K562 treated with DMSO at 1 percent for 24 hours (cell line): ENCODE data around the gene PRKCZ. TPM values are rescaled to one million over a fixed set of nuclear protein-coding genes. Genes with fewer than 3 reads are reported as not detected.

Source experiments
- total RNA-seq: library from RNA; unstranded; fragments of 300-600 nt; gene quantifications from 2 replicates; pipeline ENCODE4 v1.2.3, GENCODE V29; 2022; ENCODE audit warnings: low read depth; ENCODE audit not compliant: insufficient read depth

Gene PRKCZ
- total RNA-seq, result 5.0 and 5.7 TPM in 2 replicates

DNA sequence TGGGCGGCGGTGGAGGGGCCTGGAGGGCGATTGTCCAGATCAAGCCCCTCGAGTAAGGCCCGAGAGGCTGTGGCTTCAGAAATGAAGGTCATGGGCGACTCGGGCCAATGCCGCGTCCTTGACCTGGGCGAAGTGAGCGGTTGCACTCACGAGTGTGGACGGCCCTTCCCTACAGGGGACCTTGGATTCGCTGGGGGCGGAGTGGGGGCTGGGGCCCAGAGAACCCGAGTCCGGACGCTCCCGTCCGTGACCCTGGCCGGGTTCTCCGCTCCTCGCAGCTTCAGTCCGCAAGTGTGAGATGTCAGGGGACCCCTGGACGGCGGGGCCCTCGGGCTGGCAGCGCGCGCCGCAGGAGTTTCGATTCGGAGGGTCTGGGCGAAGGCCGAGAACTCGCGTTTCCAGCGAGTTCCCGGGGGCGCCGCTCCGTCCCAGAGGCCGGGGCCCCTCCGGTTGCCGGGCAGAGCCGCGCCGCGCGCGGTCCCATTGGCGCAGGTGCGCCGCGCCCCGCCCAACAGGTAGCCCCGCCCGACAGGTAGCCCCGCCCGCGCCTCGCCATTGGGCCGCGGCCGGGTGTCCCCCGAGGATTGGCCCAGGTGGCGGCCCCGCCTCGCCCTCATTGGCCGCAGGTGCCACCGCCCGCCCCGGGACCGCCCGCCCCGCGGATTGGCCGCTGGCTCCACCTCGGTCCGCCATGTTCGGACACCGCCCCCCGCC is at the start of gene PRKCZ:
Gene PRKCZ, plus strand, starts transcription at position 694 of the 714 bp plus-strand sequence. CDS start 220 bp downstream, outside the sequence.

DNA sequence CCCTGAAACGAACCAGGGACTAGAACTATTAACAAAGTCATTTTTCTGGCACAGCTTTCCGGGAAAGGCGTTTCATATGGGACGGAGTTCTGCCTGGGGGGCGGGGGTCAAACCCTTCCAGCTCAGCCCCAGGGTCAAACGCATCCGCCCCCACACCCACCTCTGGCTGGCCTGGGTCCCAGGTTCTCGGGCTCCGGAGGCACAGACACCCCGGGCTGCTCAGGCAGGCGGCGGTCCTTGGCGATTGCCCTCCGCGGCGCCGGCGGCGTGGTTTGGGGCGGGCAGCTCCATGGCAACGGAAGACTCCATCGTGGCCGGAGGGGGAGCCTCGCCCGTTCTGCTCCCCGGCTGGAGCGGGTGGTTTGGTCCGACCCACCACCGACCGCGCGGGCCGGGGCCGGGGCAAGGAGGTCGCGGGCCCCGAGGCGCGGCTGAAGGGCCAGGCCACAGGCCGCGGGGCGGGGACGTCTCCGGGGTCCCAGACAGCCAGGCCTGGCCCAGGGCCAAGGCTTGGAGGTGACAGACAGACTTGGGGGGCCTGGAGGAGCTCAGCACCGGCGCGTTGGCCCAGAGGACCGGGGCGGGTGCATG is 46.6 kb upstream of the PRKCZ start, which contains the start of gene CFAP74:
Gene CFAP74, minus strand, starts transcription at position 246 of the 591 bp plus-strand sequence. CDS start 12,830 bp downstream, outside the sequence.

DNA sequence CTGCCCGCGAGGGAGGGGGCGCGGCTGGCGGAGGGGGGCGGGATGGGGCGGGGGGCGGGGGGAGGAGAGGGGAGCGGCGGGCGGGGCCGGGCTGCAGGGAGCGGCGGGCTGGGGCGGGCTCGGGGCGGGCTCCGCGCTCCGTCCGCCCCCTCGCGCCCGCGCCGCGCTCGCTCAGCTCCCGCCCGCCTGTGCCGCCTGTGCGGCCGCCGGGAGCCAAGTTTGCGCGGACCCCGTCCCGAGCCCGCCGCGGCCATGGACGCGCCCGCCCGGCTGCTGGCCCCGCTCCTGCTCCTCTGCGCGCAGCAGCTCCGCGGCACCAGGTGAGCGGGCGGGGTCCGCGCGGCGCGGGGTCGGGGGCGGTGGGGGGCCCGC is 31.1 kb upstream of the PRKCZ start, which contains the start of gene GABRD:
Gene GABRD, plus strand, starts transcription at position 174 of the 372 bp plus-strand sequence. Its CDS starts 79 bp downstream, at position 253.

DNA sequence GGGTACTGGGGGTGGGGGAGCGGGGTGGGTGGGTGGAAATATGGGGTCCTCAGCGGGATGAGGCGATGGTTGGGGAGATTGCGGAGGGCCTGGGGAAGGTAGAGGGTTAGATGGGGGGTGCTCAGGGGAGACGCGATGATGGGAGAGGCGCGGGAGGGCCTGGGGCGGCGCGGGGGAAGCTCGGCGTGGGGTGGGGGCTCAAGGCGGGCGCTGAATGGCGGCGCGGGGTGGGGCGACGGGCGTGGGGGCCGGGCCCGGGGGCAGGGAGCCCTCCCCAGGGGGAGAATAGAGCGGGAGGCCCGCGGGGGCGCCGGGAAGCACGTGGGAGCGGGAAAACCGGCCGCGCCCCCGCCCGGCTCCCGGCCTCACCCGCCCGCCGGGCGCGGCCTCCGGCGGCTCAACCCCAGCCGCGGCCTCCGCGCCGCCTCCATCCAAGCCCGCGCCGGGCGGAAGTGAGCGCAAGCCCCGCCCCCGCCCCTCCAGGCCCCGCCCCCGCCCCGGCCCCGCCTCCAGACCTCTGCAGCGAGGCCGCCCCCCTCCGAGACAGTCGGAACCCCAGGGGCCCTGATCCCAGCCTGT is 144.2 kb downstream of the PRKCZ start, which contains the start of gene FAAP20:
Gene FAAP20, minus strand, starts transcription at position 454 of the 579 bp plus-strand sequence. Its CDS starts 23 bp downstream, at position 431.

DNA sequence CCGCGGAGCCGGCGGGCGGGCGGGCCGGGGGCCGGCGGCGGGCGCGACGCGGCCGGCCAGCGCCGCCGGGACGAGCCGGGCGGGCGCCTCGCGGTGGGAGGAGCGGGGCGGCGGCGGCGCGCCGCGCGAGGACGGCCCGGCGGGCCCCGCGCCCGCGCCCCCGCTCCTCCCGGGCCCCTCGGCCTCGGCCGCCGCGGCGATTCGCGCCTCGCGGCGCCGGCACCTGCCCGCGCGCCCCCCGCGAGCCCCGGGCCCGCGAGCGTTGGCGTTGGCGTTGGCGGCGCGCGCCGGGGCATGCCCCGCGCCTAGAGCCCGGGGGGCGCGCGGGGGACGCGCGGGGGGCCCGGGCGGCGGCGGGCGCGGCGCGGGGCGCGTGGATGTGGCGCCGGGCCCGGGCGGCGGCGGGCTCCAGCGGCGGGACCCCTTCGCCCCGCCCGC is 178.0 kb downstream of the PRKCZ start, which contains the start of gene SKI:
Gene SKI, plus strand, starts transcription at position 163 of the 438 bp plus-strand sequence. CDS start 448 bp downstream, outside the sequence.

Other genes starting within 250 kb of the PRKCZ start
- gene GNB1, start 159.3 kb upstream of the PRKCZ start, total RNA-seq, result 233 and 242 TPM in 2 replicates
- not detected in 2 replicates for gene CALML6, start 135.2 kb upstream of the PRKCZ start, total RNA-seq
- gene TMEM52, start 131.1 kb upstream of the PRKCZ start, total RNA-seq, result 4.1 and 4.2 TPM in 2 replicates
- gene CFAP74, start 46.6 kb upstream of the PRKCZ start, total RNA-seq, result 0.32 TPM in 1 of 2 replicates, not detected in the other
- gene GABRD, start 31.1 kb upstream of the PRKCZ start, total RNA-seq, result not detected in 2 replicates
- 293 and 305 TPM in 2 replicates for gene FAAP20, start 144.4 kb downstream of the PRKCZ start, total RNA-seq
- gene SKI, start 177.9 kb downstream of the PRKCZ start, total RNA-seq, result 36.1 and 36.9 TPM in 2 replicates